Natural killer cell (primary cell): ENCODE measurements around the gene RELN. TPM values are rescaled to one million over a fixed set of nuclear protein-coding genes. Genes with fewer than 3 reads are reported as not detected.

Experiments
- ATAC-seq, 3 donors: fragments of 150-1000 bp in 2 of 3; fragments of 200-7000 bp in 1 of 3; cut with Tn5 transposase; 1 replicate in 1 of 3; 2 replicates in 2 of 3; pipeline ENCODE4 v1.10.0; 2021; ENCODE audit warnings: mild to moderate bottlenecking in 2 of 3, moderate library complexity in 2 of 3
- DNase-seq, 2 donors: peaks; one replicate each; pipeline versions ENCODE4 v3.0.0 to v3.0.0-alpha.2; 2013 to 2021; ENCODE audit warnings: mixed read lengths in 1 of 2
- H3K27ac ChIP-seq: one replicate; pipeline ENCODE4 v1.5.1; 2013; ENCODE audit warnings: mild to moderate bottlenecking, low read length
- H3K27me3 ChIP-seq: one replicate; pipeline ENCODE4 v1.6.1; 2013; ENCODE audit warnings: low read length; ENCODE audit not compliant: control insufficient read depth, insufficient read depth
- H3K36me3 ChIP-seq: one replicate; pipeline ENCODE4 v1.6.1; 2013; ENCODE audit warnings: low read length; ENCODE audit not compliant: control insufficient read depth, insufficient read depth
- H3K4me1 ChIP-seq: one replicate; pipeline ENCODE4 v1.6.1; 2013; ENCODE audit warnings: low read length; ENCODE audit not compliant: control insufficient read depth, insufficient read depth
- H3K4me3 ChIP-seq: one replicate; pipeline ENCODE4 v1.5.1; 2013; ENCODE audit warnings: low read length
- H3K9me3 ChIP-seq: one replicate; pipeline ENCODE4 v1.6.1; 2013; ENCODE audit warnings: low read length; ENCODE audit not compliant: control insufficient read depth, insufficient read depth
- H3K27ac Mint-ChIP-seq, 2 donors: one replicate each; pipeline ENCODE4 v1.8.0; 2022; ENCODE audit warnings: mild to moderate bottlenecking in 2 of 2, mixed read lengths in 2 of 2, moderate library complexity in 1 of 2
- H3K27me3 Mint-ChIP-seq, 2 donors: one replicate each; pipeline ENCODE4 v1.8.0; 2022; ENCODE audit warnings: low read depth in 2 of 2, mixed read lengths in 2 of 2
- H3K36me3 Mint-ChIP-seq: one replicate; pipeline ENCODE4 v1.8.0; 2022; ENCODE audit warnings: mixed read lengths
- H3K4me1 Mint-ChIP-seq, 2 donors: one replicate each; pipeline ENCODE4 v1.8.0; 2022; ENCODE audit warnings: mixed read lengths in 2 of 2
- H3K4me3 Mint-ChIP-seq: one replicate; pipeline ENCODE4 v1.8.0; 2022; ENCODE audit warnings: mild to moderate bottlenecking, moderate library complexity, mixed read lengths
- H3K9me3 Mint-ChIP-seq, 2 donors: one replicate each; pipeline ENCODE4 v1.8.0; 2022; ENCODE audit warnings: mixed read lengths in 2 of 2
- CTCF ChIP-seq: fragments of 200-600 bp; IDR thresholded peaks from one replicate; pipeline ENCODE4 v1.8.0; 2022; ENCODE audit warnings: antibody characterized with exemption
- WGBS: methylation state at CpG from one replicate; pipeline ENCODE4 v1.1.7; 2013; ENCODE audit warnings: missing lambda C conversion rate; ENCODE audit not compliant: insufficient coverage; 5-methylcytosine and 5-hydroxymethylcytosine counted together
- intact Hi-C: fragments of 100-400 bp; cut with micrococcal nuclease; formaldehyde crosslinking; loops from one replicate; pipeline ENCODE4 v1.14.2; 2022
- total RNA-seq, 4 donors: library from RNA; stranded (reverse); fragments of 120-200 nt in 1 of 4; gene quantifications; one replicate each; pipeline versions ENCODE4 v1.2.3 to v1.2.4, GENCODE V29; 2013 to 2022

The RELN gene
- total RNA-seq, 3 donors from 2014 or later (not counting 1 experiment from before 2014, with no cell fraction given): not detected

DNA sequence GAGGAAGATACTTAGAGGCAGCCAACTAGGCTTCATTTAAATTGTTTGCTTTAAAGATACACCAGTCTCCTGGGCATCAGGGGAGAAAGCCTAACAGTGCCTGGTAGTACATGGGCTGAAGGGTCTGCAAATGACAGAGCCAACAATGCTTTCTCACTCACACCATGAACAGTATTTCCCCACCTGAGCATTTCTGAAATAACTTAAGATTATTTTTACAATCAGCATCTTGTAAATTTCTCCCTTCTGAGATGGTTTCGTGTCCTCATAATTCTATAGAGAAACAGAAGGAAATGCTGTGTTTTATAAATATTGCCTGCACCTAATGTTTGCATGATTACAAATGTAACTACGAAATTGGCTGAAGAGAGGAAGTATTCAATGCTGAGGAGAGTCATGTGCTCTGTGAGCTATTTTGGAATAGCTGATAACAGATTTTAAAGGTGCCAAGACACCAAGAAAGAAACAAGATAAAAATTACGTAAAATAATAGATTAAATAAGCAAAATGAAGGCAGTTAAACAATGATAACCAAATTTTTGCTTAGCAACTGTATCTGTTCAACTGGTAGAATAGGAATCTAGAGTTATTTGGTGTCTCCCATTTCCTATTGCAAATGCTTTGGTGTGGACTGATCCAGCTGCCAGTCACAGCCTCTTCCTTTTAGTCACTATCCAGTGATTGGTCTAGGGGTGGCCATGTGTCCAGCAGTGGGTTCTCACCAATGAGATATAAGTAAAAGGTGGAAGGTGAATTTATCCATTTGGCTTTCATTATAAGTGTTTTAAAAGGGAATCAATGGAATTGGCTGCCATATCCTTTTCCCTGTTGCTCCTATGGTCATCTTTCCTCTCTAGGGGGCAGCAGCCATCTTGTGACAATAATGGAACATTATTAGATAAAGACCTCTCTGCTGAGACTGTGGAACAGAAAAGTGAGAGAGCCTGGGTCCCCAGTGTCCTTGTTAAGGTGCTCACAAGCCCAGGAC, 375.5 kb downstream of the RELN start:
- Histone ChIP-seq H3K4me3 (no peak overlapping the region), H3K36me3 (no peaks in the 10 kb centered on the region), H3K27ac (no peak overlapping the region), H3K9me3 (no peaks in the 10 kb centered on the region), H3K4me1 (no peaks in the 10 kb centered on the region), H3K27me3 (no peaks in the 10 kb centered on the region)
- Mint-ChIP-seq H3K9me3 (no peaks in the 10 kb centered on the region), H3K27me3 (no peaks in the 10 kb centered on the region), H3K4me1 (no peaks in the 10 kb centered on the region), H3K4me3 (no peak overlapping the region), H3K36me3 (no peaks in the 10 kb centered on the region), H3K27ac (no peak overlapping the region)
- ATAC-seq: no peak
- WGBS: 33% methylated on average over 2 of the region's 3 CpGs
- intact Hi-C loops: no loop called here
- no peak for DNase-seq
- TF ChIP-seq CTCF: no peak

DNA sequence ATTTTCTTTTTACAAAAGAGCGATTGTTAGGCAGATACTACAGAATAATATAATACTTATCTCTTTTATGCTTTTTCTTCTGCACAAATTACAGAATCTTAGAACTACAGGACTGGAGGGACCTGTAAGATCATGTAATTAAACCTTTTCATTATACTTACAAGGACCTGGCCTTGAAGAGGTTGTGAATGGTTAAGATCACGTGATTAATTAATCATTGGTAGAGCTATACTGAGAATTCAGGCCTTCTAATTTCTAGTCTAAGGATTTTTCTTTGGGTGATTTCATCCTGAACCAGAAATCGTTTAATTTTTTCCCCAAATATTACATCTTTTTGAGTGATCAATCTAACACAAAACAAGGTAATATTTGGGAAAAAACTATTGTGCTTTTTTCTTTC, 379.7 kb downstream of the RELN start:
- no peak for TF ChIP-seq CTCF
- intact Hi-C loops: no loop called here
- no peaks in the 10 kb centered on the region for H3K9me3 Mint-ChIP-seq
- H3K4me3 Mint-ChIP-seq: no peak overlapping the region
- Histone ChIP-seq H3K4me3 (no peak overlapping the region), H3K27ac (no peak overlapping the region), H3K4me1 (no peaks in the 10 kb centered on the region), H3K9me3 (no peaks in the 10 kb centered on the region), H3K36me3 (no peaks in the 10 kb centered on the region), H3K27me3 (no peaks in the 10 kb centered on the region)
- ATAC-seq (no peak), DNase-seq (no peak)
- H3K36me3 Mint-ChIP-seq: no peaks in the 10 kb centered on the region
- H3K4me1 Mint-ChIP-seq: no peaks in the 10 kb centered on the region
- no peaks in the 10 kb centered on the region for H3K27me3 Mint-ChIP-seq
- H3K27ac Mint-ChIP-seq: no peak overlapping the region
- WGBS: 80% methylated on average over 1 of the region's 3 CpGs

GRCh38 chr7:103605640-103606039, 383.8 kb downstream of the RELN start:
- intact Hi-C loops: no loop called here
- no peak overlapping the region for H3K4me3 Mint-ChIP-seq
- Histone ChIP-seq H3K27ac (no peak overlapping the region), H3K4me3 (no peak overlapping the region), H3K27me3 (no peaks in the 10 kb centered on the region), H3K4me1 (no peaks in the 10 kb centered on the region), H3K36me3 (no peaks in the 10 kb centered on the region), H3K9me3 (no peaks in the 10 kb centered on the region)
- H3K36me3 Mint-ChIP-seq: no peaks in the 10 kb centered on the region
- no peaks in the 10 kb centered on the region for H3K4me1 Mint-ChIP-seq
- TF ChIP-seq CTCF: no peak
- no peak overlapping the region for H3K27ac Mint-ChIP-seq
- no peaks in the 10 kb centered on the region for H3K27me3 Mint-ChIP-seq
- WGBS: 90% methylated on average over 2 of the region's 3 CpGs
- DNase-seq (no peak), ATAC-seq (no peak)
- peaks cover 0 to 2% of the 10 kb centered on the region in 2 donors for H3K9me3 Mint-ChIP-seq
